Measurements from ENCODE around the gene CYP4F8. TPM values are rescaled to one million over a fixed set of nuclear protein-coding genes. Genes with fewer than 3 reads are reported as not detected.

The CYP4F8 gene
- total RNA-seq, 1 experiment from 2014 or later: not detected

DNA sequence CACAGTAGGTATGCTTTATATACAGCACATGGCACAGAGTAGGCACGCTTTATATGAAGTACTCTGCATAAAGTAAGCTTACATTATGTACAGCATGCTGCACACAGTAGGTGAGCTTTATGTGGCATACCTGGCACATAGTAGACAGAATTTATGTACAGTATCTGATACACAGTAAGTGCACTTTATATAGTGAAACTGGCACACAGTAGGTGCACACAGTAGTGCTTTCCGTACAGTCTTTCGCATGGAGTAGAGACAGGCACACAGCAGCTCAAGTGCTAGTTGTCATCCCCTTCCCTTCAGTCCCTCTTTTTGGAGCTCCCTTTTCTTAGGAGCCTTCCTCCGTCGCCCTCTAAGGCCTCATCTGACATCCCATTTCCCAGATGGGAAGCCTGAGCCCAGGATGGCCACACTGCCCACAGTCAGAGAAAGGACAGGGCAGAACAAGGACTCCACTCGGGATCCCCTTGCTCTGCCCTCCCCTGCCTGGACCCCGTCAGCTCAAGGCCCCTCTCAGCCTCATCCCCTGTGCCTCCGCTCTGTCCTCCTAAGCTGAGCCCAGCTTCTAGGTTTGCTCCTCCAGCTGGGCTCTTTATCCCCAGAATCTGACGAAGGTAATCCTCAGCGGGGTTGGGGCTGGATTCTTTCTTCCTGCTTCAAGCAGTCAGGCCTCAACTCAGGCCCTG is 57.0 kb downstream of the CYP4F8 start:
- no peak overlapping the region for H2AFZ ChIP-seq (ENCODE audit: low read length)
- no peak overlapping the region for H2BK15ac ChIP-seq (ENCODE audit: low read depth, low read length)
- no peak overlapping the region for H3K9ac ChIP-seq (ENCODE audit: extremely low read depth, insufficient read length, low read length)
- no peak overlapping the region for H4K91ac ChIP-seq (ENCODE audit: insufficient read length, low read depth, low read length)
- H2BK20ac ChIP-seq (ENCODE audit: low read depth, low read length, poor library complexity, severe bottlenecking): no peak overlapping the region
- no peak overlapping the region for H2BK120ac ChIP-seq (ENCODE audit: low read depth, low read length, poor library complexity, severe bottlenecking)
- H3K18ac ChIP-seq (ENCODE audit: insufficient read length, low read depth, low read length): no peak overlapping the region
- no peak overlapping the region for H3K14ac ChIP-seq (ENCODE audit: insufficient read depth, low read length)
- no peak overlapping the region for H3K56ac ChIP-seq (ENCODE audit: insufficient read length, low read depth, low read length)
- H3K23ac ChIP-seq (ENCODE audit: insufficient read length, low read depth, low read length): no peak overlapping the region
- no peak overlapping the region for H3T11ph ChIP-seq (ENCODE audit: low read length)
- no peaks in the 10 kb centered on the region for H3K27me3 ChIP-seq (ENCODE audit: insufficient read depth, low read length)
- WGBS (ENCODE audit: extremely low coverage, insufficient read length, low lambda C conversion rate): no CpG with 5 or more reads among the region's 10 CpGs
- no peak overlapping the region for H2BK12ac ChIP-seq (ENCODE audit: insufficient read length, low read depth, low read length)
- no peak overlapping the region for H3K4ac ChIP-seq (ENCODE audit: low read depth, low read length)
- no peak for TF ChIP-seq CTCF (conservative IDR thresholded peaks at IDR 0.05)
- no peak overlapping the region for H3K4me3 Mint-ChIP-seq
- no peak overlapping the region for H2BK5ac ChIP-seq (ENCODE audit: insufficient read length, low read length)
- no peaks in the 10 kb centered on the region for H3K79me2 ChIP-seq (ENCODE audit: insufficient read depth, low read length)
- H3K9me3 ChIP-seq (ENCODE audit: control insufficient read depth, low read depth, low read length): peaks cover 85% of the 10 kb centered on the region
- peaks cover 1% of the 10 kb centered on the region for H3K27me3 Mint-ChIP-seq (ENCODE audit: low read depth)
- H3K9me3 Mint-ChIP-seq: peaks cover 53 to 59% of the 10 kb centered on the region in 2 experiments
- H3K4me1 Mint-ChIP-seq: no peaks in the 10 kb centered on the region
- no peaks in the 10 kb centered on the region for H4K20me1 ChIP-seq (ENCODE audit: control insufficient read depth, insufficient read depth, insufficient read length)
- no peak overlapping the region for H4K8ac ChIP-seq (replicated peaks; ENCODE audit: insufficient read length, low read depth, low read length)
- no peak overlapping the region for H3K4me2 ChIP-seq (ENCODE audit: insufficient read depth, insufficient read length, low read length)
- no peaks in the 10 kb centered on the region for H3K23me2 ChIP-seq (ENCODE audit: insufficient read length, low read depth, low read length, poor library complexity, severe bottlenecking)
- H2AK5ac ChIP-seq (ENCODE audit: insufficient read length, low read length): no peak overlapping the region
- no peak overlapping the region for H4K5ac ChIP-seq (ENCODE audit: insufficient read length, low read depth, low read length)
- H3K27ac Mint-ChIP-seq: no peak overlapping the region
- no peak for DNase-seq
- peaks cover 9 to 16% (median 10%) of the 10 kb centered on the region in 3 experiments; a peak in 6 of 7 replicates for H3K36me3 Mint-ChIP-seq (ENCODE audit: insufficient read depth in 1 of 3, low read depth in 3 of 3)
- no peaks in the 10 kb centered on the region for H3K79me1 ChIP-seq (ENCODE audit: insufficient read depth, low read depth, low read length, poor library complexity, severe bottlenecking)
- H3K27ac ChIP-seq (ENCODE audit: insufficient read length, low read depth, low read length): no peak overlapping the region
- H3K4me1 ChIP-seq (ENCODE audit: insufficient read depth, low read length): no peaks in the 10 kb centered on the region

All from H9 (cell line).